NCI-H1694 treated with DMSO at 0.1 percent for 48 hours (cell line): ENCODE data around the gene UBTF.

Source experiments
- DNase-seq: peaks from one replicate; lab custom pipeline; 2025; lab: John Stamatoyannopoulos, UW

UBTF gene, protein sequence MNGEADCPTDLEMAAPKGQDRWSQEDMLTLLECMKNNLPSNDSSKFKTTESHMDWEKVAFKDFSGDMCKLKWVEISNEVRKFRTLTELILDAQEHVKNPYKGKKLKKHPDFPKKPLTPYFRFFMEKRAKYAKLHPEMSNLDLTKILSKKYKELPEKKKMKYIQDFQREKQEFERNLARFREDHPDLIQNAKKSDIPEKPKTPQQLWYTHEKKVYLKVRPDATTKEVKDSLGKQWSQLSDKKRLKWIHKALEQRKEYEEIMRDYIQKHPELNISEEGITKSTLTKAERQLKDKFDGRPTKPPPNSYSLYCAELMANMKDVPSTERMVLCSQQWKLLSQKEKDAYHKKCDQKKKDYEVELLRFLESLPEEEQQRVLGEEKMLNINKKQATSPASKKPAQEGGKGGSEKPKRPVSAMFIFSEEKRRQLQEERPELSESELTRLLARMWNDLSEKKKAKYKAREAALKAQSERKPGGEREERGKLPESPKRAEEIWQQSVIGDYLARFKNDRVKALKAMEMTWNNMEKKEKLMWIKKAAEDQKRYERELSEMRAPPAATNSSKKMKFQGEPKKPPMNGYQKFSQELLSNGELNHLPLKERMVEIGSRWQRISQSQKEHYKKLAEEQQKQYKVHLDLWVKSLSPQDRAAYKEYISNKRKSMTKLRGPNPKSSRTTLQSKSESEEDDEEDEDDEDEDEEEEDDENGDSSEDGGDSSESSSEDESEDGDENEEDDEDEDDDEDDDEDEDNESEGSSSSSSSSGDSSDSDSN

GRCh38 chr17:44219616-44220212 is at the start of gene UBTF:
UBTF (minus strand) TSS chr17:44219675; CDS start chr17:44218229, 1,446 bp downstream.
- DNase-seq: peak; percentile 63

DNA sequence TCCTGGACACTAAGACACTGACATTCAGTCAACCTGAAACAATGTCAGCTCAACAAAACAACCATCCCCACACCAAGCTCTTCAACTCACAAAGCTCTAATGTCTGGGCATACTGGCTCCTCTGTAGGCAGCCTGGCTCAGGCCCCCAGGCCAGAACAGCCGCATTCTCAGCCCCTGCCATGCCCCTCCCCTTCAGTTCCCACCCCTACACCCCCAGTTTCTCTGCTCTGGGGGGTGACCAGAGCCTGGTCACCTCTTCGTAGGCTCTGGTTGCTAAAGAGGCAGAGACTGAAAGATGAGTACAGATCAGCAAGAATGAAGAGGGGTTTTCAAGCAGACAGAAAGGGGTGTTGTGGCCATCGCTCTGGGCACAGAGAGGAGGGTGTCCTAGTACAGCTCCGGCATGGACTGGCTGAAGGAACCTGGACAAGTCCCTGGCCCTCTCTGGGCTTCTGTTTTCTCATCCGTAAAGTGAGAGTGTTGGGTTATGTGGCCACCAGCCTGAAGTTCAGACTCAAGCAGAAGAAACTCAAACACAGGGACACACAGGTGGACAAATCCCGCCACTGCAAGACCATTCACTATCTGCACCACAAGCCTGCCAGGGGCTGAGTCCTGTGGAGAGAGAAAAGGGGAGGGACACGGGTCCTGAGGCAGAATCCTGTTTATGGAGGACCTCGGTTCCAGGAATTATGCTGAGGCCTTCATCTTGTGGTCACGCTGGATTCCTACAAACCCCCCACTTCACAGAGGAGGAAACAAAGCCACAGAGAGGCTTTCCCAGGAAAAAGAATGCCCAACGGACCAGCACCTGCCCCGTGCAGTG is 49.4 kb upstream of the UBTF start:
- DNase-seq: no peak

DNA sequence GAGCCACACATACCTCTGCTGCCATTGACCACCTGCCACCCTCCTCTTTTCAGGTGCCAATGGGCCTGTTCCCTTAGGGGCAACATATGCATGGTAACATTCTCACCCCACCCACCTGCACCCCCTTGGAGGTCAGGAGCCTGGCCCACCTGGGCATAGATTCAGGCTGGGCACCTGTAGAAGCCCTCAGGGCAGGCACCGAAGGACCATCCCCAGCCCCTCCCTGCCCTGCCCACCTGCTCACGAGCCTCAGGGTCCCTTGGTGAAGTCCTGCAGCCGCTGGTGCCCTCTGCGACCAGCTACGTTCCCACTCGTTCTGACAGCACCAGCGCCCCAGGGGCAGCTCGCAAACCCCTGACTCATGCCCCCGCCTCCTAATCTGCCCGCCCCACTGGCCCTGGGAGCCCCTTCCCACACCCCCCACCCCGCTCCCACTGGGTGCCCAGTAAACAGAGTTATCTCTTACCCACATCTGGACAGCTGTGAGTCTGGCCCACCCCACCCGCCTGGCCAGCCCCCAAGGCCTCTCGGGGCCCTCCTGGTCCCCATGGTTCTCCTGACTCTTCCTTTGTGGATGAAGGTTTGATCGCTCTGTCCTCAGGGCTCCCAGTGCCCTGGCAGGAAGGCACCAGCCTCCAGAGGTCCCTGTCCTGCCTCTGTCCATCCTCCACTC is 48.5 kb upstream of the UBTF start, which contains the start of gene SLC4A1:
SLC4A1 (minus strand) TSS at position 318 of the 673 bp plus-strand sequence. CDS start 5,269 bp downstream, outside the sequence.
- no peak for DNase-seq

GRCh38 chr17:44267165-44267455 is 47.6 kb upstream of the UBTF start:
- DNase-seq: no peak

- no peak for DNase-seq
Measured at GRCh38 chr17:44266402-44267164, 47.1 kb upstream of the UBTF start.

DNA sequence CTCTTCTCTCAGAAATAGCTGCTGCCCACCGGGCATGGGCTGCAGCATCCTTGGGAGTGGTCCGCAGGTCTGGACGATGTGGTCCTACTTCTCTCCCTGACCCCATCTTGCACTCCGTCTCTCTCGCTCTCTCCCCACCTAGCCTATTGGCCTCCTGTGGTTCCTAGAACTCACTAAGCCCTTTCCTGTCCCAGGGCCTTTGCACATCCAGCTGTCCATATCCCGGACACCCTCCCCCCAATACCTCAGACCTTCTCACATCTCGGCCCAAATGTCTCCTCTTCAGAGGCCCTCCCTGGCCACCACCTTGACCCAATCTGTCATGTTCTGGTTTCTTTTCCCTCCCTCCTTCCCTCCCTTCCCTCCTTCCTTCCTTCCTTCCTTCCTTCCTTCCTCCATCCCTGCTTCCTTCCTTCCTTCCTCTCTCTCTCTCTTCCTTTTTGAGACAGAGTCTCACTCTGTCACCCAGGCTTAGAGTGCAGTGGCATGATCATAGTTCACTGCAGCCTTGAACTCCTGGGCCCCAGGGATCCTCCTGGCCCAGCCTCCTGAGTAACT is 43.9 kb upstream of the UBTF start:
- DNase-seq: no peak

GRCh38 chr17:44262654-44263225 is 43.3 kb upstream of the UBTF start:
- no peak for DNase-seq

GRCh38 chr17:44260296-44260695 is 40.8 kb upstream of the UBTF start:
- DNase-seq: no peak

- DNase-seq: no peak
Measured at GRCh38 chr17:44258811-44259351, 39.4 kb upstream of the UBTF start.

DNA sequence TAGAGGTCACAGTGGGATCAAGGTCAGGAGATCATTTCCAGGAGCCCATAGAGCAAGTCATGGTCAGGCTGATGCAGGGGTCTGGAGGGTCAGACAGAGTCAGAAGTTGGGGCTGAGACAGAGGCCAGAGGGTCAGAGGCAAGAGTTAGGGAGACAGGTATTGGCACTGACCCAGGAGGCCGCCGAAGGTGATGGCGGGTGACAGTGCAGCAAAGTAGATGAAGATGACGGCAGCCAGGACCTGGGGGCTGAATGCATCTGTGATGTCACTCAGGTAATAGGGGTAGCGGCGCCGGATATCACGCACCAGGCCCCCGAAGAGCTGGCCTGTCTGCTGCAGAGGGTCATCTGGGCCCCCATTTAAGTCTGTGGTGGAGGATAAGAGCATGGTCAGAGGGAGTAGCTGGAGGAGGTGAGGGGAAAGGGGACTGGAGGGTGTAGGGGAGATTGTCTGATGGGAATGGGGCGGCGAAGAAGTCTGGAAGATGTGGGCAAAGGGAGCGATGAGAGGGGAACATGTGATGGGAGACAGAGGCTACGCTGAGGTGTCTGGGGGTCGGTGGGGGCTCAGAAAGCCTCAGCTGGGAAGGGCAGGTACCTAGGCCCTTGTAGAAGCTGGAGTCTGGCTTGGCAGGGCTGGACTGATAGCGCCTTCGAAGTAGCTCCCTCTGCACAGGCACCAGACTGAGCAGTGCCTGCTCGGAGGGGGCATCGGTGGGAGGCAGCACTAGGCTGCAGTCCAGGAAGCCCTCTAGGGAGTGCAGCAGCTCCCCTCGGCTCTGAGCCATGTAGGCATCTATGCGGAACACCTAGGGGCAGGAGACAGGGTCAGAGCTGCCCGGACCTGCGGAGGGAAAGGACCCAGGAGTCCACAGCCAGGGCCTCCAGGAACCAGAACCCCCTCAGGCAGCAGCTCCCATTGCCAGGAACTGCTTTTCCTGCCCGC is 38.6 kb upstream of the UBTF start:
- DNase-seq: peak; percentile 3

GRCh38 chr17:44256671-44257070 is 37.2 kb upstream of the UBTF start:
- DNase-seq: no peak

GRCh38 chr17:44255915-44256314 is 36.4 kb upstream of the UBTF start:
- no peak for DNase-seq

DNA sequence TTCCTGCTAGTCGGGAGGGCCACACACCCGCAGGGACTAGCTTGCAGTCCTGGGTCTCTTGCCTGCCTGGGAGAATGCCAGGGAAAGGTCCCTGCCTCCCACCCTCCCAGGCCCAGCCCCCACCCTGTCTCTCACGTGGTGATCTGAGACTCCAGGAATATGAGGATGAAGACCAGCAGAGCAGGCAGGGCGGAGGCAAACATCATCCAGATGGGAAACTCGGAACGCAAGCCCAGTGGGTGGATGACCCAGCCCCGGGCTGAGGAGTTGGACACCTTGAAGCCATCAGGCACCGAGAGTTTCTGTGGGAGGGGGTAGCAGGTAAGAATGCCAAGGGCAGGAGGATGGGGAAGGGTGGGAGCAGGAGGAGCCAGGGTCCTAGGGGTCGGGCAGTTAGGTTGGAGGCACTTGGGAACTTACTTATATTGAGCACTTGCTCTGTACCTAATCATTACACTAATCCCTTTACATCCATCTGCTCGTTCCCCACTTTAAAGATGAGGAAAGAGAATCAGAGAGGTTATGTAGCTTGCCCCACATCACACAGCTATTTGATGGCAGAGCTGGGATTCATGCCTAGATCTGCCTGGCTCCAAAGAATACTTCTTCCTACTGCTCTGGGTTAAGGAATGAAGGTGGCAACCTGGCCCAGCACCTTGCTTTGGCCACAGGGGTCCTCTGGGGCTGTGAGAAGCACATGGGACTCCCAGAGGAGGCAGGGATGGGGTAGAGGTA is 35.1 kb upstream of the UBTF start:
- DNase-seq: no peak

- no peak for DNase-seq
Measured at GRCh38 chr17:44253006-44253405, 33.5 kb upstream of the UBTF start.

GRCh38 chr17:44251062-44251461 is 31.6 kb upstream of the UBTF start:
- DNase-seq: no peak

GRCh38 chr17:44249501-44250246 is 30.2 kb upstream of the UBTF start:
- no peak for DNase-seq
